ENCODE measurements around the gene RBM22. TPM values are rescaled to one million over a fixed set of nuclear protein-coding genes. Genes with fewer than 3 reads are reported as not detected.
A peak's percentile ranks its signal among the peaks of the same experiment; 100 is the strongest.

RBM22 gene
- total RNA-seq, 1 donor from 2014 or later: 14.1 TPM

- DNase-seq (ENCODE audit: low spot score) (no peak), ATAC-seq (no peak)
Measured at GRCh38 chr5:150672884-150673275, 28.0 kb downstream of the RBM22 start.

GRCh38 chr5:150672237-150672883 is 28.5 kb downstream of the RBM22 start:
- DNase-seq (ENCODE audit: low spot score): no peak

GRCh38 chr5:150671509-150672236 is 29.2 kb downstream of the RBM22 start:
- ATAC-seq (peak; percentile 27), DNase-seq (ENCODE audit: low spot score) (no peak)

More at GRCh38 chr5:150672237-150672883, 28.5 kb downstream of the RBM22 start:
- ATAC-seq: peak; percentile 80

GRCh38 chr5:150670948-150671310 is 29.9 kb downstream of the RBM22 start:
- ATAC-seq (no peak), DNase-seq (ENCODE audit: low spot score) (no peak)

- ATAC-seq: no peak
- DNase-seq (ENCODE audit: low spot score): no peak
Measured at GRCh38 chr5:150670275-150670947, 30.5 kb downstream of the RBM22 start.

- ATAC-seq: no peak
- no peak for DNase-seq (ENCODE audit: low spot score)
Measured at GRCh38 chr5:150665044-150665443, 35.8 kb downstream of the RBM22 start.

- DNase-seq (ENCODE audit: low spot score): no peak
- ATAC-seq: no peak
Measured at GRCh38 chr5:150663936-150664335, 36.9 kb downstream of the RBM22 start.

- no peak for ATAC-seq
- peak; percentile 40 for DNase-seq (ENCODE audit: low spot score)
Measured at GRCh38 chr5:150662731-150663516, 37.9 kb downstream of the RBM22 start.

GRCh38 chr5:150661821-150662596 is 38.9 kb downstream of the RBM22 start:
- peak; percentile 37 for DNase-seq (ENCODE audit: low spot score)

GRCh38 chr5:150661086-150661485 is 39.8 kb downstream of the RBM22 start, which contains the start of gene MYOZ3:
MYOZ3 (plus strand) TSS chr5:150661251; CDS start chr5:150662942, 1,691 bp downstream.
- ATAC-seq (no peak), DNase-seq (ENCODE audit: low spot score) (peak; percentile 39)

More at GRCh38 chr5:150661821-150662596, 38.9 kb downstream of the RBM22 start:
- ATAC-seq: no peak

GRCh38 chr5:150660108-150660831 is 40.6 kb downstream of the RBM22 start:
- peak; percentile 37 for DNase-seq (ENCODE audit: low spot score)

GRCh38 chr5:150659360-150660107 is 41.3 kb downstream of the RBM22 start:
- DNase-seq (ENCODE audit: low spot score) (peak; percentile 40), ATAC-seq (no peak)

More at GRCh38 chr5:150660108-150660831, 40.6 kb downstream of the RBM22 start:
- ATAC-seq: no peak

GRCh38 chr5:150658699-150659265 is 42.1 kb downstream of the RBM22 start:
- ATAC-seq: peak; percentile 6

GRCh38 chr5:150658121-150658520 is 42.7 kb downstream of the RBM22 start:
- DNase-seq (ENCODE audit: low spot score) (no peak), ATAC-seq (peak; percentile 31)

More at GRCh38 chr5:150658699-150659265, 42.1 kb downstream of the RBM22 start:
- DNase-seq (ENCODE audit: low spot score): no peak

GRCh38 chr5:150656191-150657132 is 44.4 kb downstream of the RBM22 start:
- ATAC-seq (peak; percentile 79), DNase-seq (ENCODE audit: low spot score) (peak; percentile 82)

- DNase-seq (ENCODE audit: low spot score) (no peak), ATAC-seq (no peak)
Measured at GRCh38 chr5:150655221-150655620, 45.6 kb downstream of the RBM22 start.
